NB4 (cell line): ENCODE data around the gene HEY2.

Experiments
- POLR2A ChIP-seq: IDR thresholded peaks from 2 replicates; pipeline ENCODE4 v1.6.1; 2011; ENCODE audit warnings: mild to moderate bottlenecking; ENCODE audit not compliant: insufficient read length; ENCODE audit errors: extremely low read depth
- TF ChIP-seq, protein P1 (sequence below): IDR thresholded peaks from one replicate; pipeline ENCODE4 v1.5.1; 2012; ENCODE audit warnings: low read depth, low read length

DNA sequence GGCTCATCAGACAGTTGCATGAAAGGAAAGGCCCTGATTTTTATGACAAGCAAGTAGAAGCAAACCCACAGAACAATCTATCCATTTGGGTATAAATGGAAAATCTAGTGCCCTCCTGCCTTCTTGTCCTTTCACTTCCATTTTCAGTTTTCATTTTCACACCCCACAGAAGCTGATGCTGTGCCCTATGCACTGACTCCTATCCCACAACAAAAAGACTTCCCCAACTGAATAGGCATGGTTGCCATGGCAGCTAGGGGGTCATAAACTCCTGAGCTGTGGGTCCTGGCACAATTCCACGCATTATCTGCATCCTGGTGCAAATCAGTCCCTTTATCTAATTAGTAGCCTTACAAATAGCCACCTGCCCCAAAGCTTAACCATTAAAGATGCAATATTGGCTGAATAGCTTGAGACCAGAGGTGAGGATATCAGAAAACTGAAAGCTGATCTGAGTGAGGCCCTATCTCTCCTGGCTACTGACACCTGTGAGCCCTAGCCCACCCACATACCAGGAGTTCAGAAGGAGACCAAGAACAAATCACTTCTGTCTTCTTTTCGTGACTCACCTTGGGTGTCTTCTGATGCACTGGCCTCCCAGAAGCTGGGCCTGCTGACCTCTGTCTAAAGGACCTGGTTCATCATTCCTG is 34.9 kb upstream of the HEY2 start:
- TF ChIP-seq POLR2A: no peak
- TF ChIP-seq, protein P1, sequence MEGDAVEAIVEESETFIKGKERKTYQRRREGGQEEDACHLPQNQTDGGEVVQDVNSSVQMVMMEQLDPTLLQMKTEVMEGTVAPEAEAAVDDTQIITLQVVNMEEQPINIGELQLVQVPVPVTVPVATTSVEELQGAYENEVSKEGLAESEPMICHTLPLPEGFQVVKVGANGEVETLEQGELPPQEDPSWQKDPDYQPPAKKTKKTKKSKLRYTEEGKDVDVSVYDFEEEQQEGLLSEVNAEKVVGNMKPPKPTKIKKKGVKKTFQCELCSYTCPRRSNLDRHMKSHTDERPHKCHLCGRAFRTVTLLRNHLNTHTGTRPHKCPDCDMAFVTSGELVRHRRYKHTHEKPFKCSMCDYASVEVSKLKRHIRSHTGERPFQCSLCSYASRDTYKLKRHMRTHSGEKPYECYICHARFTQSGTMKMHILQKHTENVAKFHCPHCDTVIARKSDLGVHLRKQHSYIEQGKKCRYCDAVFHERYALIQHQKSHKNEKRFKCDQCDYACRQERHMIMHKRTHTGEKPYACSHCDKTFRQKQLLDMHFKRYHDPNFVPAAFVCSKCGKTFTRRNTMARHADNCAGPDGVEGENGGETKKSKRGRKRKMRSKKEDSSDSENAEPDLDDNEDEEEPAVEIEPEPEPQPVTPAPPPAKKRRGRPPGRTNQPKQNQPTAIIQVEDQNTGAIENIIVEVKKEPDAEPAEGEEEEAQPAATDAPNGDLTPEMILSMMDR: no peak
